Nephron (organoid): Measurements from ENCODE around the gene KANK4.
A peak's percentile ranks its signal among the peaks of the same experiment; 100 is the strongest.

Experiments used
- H3K27ac Mint-ChIP-seq, 3 experiments: 2 replicates each; pipeline ENCODE4 v1.8.0; 2020; ENCODE audit warnings: mixed read lengths in 3 of 3, mild to moderate bottlenecking in 2 of 3, moderate library complexity in 1 of 3
- H3K27me3 Mint-ChIP-seq: 2 replicates; pipeline ENCODE4 v1.8.0; 2021; ENCODE audit warnings: low read depth, mild to moderate bottlenecking, moderate library complexity, mixed read lengths
- H3K36me3 Mint-ChIP-seq: 2 replicates; pipeline ENCODE4 v1.8.0; 2020; ENCODE audit warnings: low read depth, mixed read lengths
- H3K4me1 Mint-ChIP-seq: 2 replicates; pipeline ENCODE4 v1.8.0; 2020; ENCODE audit warnings: mixed read lengths
- H3K4me3 Mint-ChIP-seq, 3 experiments: 2 replicates each; pipeline ENCODE4 v1.8.0; 2020; ENCODE audit warnings: mild to moderate bottlenecking in 3 of 3, mixed read lengths in 3 of 3, moderate library complexity in 2 of 3
- H3K9me3 Mint-ChIP-seq: 2 replicates; pipeline ENCODE4 v1.8.0; 2020; ENCODE audit warnings: mixed read lengths
- TF ChIP-seq, protein P1 (sequence below), 3 experiments: fragments of 200-600 bp; sonication (generic); IDR thresholded peaks; one replicate each; pipeline ENCODE4 v1.5.0; 2021; ENCODE audit warnings: antibody characterized with exemption in 3 of 3; ENCODE audit not compliant: unreplicated experiment in 3 of 3

KANK4 gene

DNA sequence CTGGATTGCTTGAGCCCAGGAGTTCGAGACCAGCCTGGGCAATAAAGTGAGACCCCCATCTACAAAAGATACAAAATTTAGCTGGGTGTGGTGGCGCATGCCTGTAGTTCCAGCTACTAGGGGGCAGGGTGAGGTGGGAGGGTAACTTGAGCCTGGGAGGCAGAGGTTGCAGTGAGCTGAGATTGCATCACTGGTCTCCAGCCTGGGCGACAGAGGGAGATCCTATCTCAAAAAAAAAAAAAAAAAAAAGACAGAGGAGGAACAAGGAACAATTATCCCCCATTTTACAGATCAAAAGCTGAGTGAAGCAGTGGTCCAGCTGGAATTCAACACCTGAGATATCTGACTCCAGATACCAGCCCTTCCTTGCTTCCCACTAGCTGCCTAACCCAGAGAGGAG lies 89.8 kb downstream of the KANK4 start:
- Mint-ChIP-seq H3K4me3 (no peak overlapping the region), H3K27ac (peak overlapping the region in 1 of 3 experiments; percentile 85), H3K27me3 (peaks cover 13% of the 10 kb centered on the region), H3K36me3 (no peaks in the 10 kb centered on the region), H3K9me3 (no peaks in the 10 kb centered on the region), H3K4me1 (peaks cover 45% of the 10 kb centered on the region)
- TF ChIP-seq, protein P1, sequence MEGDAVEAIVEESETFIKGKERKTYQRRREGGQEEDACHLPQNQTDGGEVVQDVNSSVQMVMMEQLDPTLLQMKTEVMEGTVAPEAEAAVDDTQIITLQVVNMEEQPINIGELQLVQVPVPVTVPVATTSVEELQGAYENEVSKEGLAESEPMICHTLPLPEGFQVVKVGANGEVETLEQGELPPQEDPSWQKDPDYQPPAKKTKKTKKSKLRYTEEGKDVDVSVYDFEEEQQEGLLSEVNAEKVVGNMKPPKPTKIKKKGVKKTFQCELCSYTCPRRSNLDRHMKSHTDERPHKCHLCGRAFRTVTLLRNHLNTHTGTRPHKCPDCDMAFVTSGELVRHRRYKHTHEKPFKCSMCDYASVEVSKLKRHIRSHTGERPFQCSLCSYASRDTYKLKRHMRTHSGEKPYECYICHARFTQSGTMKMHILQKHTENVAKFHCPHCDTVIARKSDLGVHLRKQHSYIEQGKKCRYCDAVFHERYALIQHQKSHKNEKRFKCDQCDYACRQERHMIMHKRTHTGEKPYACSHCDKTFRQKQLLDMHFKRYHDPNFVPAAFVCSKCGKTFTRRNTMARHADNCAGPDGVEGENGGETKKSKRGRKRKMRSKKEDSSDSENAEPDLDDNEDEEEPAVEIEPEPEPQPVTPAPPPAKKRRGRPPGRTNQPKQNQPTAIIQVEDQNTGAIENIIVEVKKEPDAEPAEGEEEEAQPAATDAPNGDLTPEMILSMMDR (IDR thresholded peaks at IDR 0.05; ENCODE audit: unreplicated experiment in 3 of 3) = no peak

DNA sequence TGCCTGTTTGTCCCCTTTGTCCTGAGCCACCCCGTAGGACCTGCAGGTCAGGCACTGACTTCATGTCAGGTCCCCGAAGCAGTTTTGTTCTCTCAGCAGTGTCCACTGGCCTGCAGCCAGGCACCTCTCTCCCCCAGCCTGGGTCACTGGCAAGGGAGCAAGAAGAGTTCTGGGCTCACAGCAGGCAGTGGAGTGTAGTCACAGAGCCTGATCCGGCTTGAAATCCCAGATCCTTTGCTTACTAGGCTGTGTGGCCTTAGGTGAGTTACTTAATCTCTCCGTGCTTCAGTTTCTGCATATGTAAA lies 90.4 kb downstream of the KANK4 start:
- Mint-ChIP-seq H3K27ac (peak overlapping the region in 1 of 3 experiments; percentile 85), H3K9me3 (no peaks in the 10 kb centered on the region), H3K27me3 (peaks cover 13% of the 10 kb centered on the region), H3K4me1 (peaks cover 39% of the 10 kb centered on the region), H3K4me3 (no peak overlapping the region), H3K36me3 (peaks cover 3% of the 10 kb centered on the region)
- TF ChIP-seq, protein P1 (IDR thresholded peaks at IDR 0.05; ENCODE audit: unreplicated experiment in 3 of 3) = no peak

DNA sequence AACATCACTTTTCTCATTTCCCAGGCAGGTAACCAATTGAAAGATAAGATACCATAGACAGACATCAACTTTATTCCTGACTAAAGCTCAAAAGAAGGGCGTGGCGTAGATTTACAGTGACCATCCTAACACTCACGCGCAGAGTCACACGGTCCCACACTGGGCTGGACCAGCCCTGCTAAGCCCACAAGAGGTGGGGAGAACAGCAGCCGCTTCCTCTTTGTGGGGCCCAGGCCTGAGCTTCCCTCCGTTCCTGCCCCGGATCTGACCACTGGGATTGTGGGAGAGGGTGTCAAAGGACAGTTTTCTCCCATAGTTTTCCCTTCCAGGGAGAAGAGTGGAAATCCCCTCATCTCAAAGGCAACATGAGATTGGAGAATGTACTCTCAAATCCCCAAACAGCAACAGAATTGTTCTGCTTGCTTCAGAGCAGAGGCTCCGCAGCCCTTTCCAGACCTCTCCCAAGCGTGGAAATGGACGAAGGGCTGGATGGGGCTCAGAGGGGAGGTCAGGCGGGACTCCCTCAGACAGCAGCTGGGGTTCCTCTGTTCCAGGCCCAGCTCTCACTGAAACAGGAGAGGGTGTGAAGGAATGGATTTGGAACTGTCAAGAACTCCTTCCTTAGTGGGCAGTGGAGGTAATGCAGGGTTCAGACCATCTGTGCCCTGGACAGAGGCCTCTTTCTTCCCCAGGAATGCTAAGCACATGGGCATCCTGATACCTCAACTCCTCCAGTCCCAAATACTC lies 90.9 kb downstream of the KANK4 start:
- H3K27ac Mint-ChIP-seq = peak overlapping the region; percentile 19 to 85 (median 76)
- peaks cover 34% of the 10 kb centered on the region for H3K4me1 Mint-ChIP-seq
- TF ChIP-seq, protein P1 (IDR thresholded peaks at IDR 0.05; ENCODE audit: unreplicated experiment in 3 of 3) = no peak
- no peaks in the 10 kb centered on the region for H3K9me3 Mint-ChIP-seq
- H3K27me3 Mint-ChIP-seq = peaks cover 12% of the 10 kb centered on the region
- H3K4me3 Mint-ChIP-seq = no peak overlapping the region
- H3K36me3 Mint-ChIP-seq = peaks cover 3% of the 10 kb centered on the region

DNA sequence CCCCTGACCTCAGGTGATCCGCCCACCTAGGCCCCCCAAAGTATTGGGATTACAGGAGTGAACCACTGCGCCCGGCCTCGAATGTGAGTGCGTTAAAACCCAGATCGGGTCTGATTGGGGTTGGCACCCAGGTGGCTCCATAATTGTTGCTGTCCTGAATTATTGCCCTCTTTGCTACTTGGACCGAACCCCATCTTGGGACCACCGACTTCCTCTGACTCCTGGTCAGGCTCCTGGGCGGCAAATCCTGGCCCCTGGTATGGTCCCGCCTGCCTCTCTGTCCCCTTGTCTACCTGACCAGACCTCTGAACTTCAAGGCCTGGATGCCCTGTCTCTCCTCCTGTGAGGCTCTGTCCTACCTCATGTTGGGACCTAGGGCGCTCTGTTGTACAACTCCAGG lies 91.7 kb downstream of the KANK4 start:
- Mint-ChIP-seq H3K9me3 (no peaks in the 10 kb centered on the region), H3K36me3 (peaks cover 3% of the 10 kb centered on the region), H3K27me3 (peaks cover 6% of the 10 kb centered on the region), H3K4me1 (peaks cover 26% of the 10 kb centered on the region), H3K27ac (peak overlapping the region in 2 of 3 experiments; percentile 76 to 85), H3K4me3 (no peak overlapping the region)
- TF ChIP-seq, protein P1 (IDR thresholded peaks at IDR 0.05; ENCODE audit: unreplicated experiment in 3 of 3) = no peak

DNA sequence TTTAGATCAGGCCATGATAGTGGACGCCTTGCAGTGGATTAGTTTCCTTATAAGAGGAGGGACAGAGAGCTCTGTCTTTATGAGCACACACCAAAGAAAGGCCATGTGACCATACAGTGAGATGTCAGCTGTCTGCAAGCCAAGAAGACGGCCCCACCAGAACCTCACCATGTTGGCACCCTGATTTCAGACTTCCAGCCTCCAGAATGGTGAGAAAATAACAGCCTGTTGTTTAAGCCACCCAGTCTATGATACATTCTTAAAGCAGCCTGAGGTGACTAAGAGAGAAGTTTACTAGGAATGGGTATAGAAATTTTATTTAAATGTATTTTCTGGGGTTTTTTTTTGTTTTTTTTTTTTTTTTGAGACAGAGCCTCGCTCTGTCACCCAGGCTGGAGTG lies 95.1 kb downstream of the KANK4 start:
- H3K27ac Mint-ChIP-seq = peak overlapping the region in 1 of 3 experiments; percentile 4
- peaks cover 13% of the 10 kb centered on the region for H3K4me1 Mint-ChIP-seq

More for the DNA sequence above, 95.1 kb downstream of the KANK4 start:
- TF ChIP-seq, protein P1 (IDR thresholded peaks at IDR 0.05; ENCODE audit: unreplicated experiment in 3 of 3) = no peak
- Mint-ChIP-seq H3K9me3 (no peaks in the 10 kb centered on the region), H3K4me3 (no peak overlapping the region), H3K36me3 (peaks cover 3% of the 10 kb centered on the region), H3K27me3 (no peaks in the 10 kb centered on the region)
